ENCODE results near the gene PHACTR1.

Gene PHACTR1

GRCh38 chr6:12963567-12963966 is 247.0 kb downstream of the PHACTR1 start:
- TF ChIP-seq TEAD4 (IDR thresholded peaks at IDR 0.05): no peak
- TF ChIP-seq USF1 (IDR thresholded peaks at IDR 0.05): no peak
- TF ChIP-seq NFIC (IDR thresholded peaks at IDR 0.05): no peak
- TF ChIP-seq EP300 (IDR thresholded peaks at IDR 0.05; ENCODE audit: borderline replicate concordance): no peak

GRCh38 chr6:12967686-12968085 is 251.1 kb downstream of the PHACTR1 start:
- no peak for TF ChIP-seq TAF1 (IDR thresholded peaks at IDR 0.05; ENCODE audit: low read depth)

- TF ChIP-seq MAX (IDR thresholded peaks at IDR 0.05) (no peak), CREB1 (IDR thresholded peaks at IDR 0.05; ENCODE audit: low read depth) (no peak), REST (IDR thresholded peaks at IDR 0.05; ENCODE audit: low read depth) (no peak), TAF1 (IDR thresholded peaks at IDR 0.05; ENCODE audit: low read depth) (no peak), TCF12 (IDR thresholded peaks at IDR 0.05; ENCODE audit: low read depth) (no peak), USF1 (IDR thresholded peaks at IDR 0.05) (no peak), FOXM1 (IDR thresholded peaks at IDR 0.05; ENCODE audit: borderline replicate concordance, low read depth) (no peak), RAD21 (IDR thresholded peaks at IDR 0.05; ENCODE audit: low read depth) (no peak), YY1 (IDR thresholded peaks at IDR 0.05; ENCODE audit: low read depth) (no peak), ZBTB7A (IDR thresholded peaks at IDR 0.05; ENCODE audit: low read depth) (no peak), CEBPB (IDR thresholded peaks at IDR 0.05) (no peak), EP300 (IDR thresholded peaks at IDR 0.05; ENCODE audit: borderline replicate concordance) (no peak), NFIC (IDR thresholded peaks at IDR 0.05) (no peak), EGR1 (IDR thresholded peaks at IDR 0.05) (no peak), TEAD4 (IDR thresholded peaks at IDR 0.05) (no peak)
Observed at GRCh38 chr6:12968290-12968689, 251.7 kb downstream of the PHACTR1 start.

- TF ChIP-seq REST (IDR thresholded peaks at IDR 0.05; ENCODE audit: low read depth): no peak
- no peak for TF ChIP-seq MAX (IDR thresholded peaks at IDR 0.05)
Observed at GRCh38 chr6:12968839-12969558, 252.4 kb downstream of the PHACTR1 start.

- TF ChIP-seq CEBPB (IDR thresholded peaks at IDR 0.05) (no peak), REST (IDR thresholded peaks at IDR 0.05; ENCODE audit: low read depth) (no peak), NFIC (IDR thresholded peaks at IDR 0.05) (no peak), EP300 (IDR thresholded peaks at IDR 0.05; ENCODE audit: borderline replicate concordance) (no peak), YY1 (IDR thresholded peaks at IDR 0.05; ENCODE audit: low read depth) (no peak), EGR1 (IDR thresholded peaks at IDR 0.05) (no peak), TCF12 (IDR thresholded peaks at IDR 0.05; ENCODE audit: low read depth) (no peak), CREB1 (IDR thresholded peaks at IDR 0.05; ENCODE audit: low read depth) (no peak), MAX (IDR thresholded peaks at IDR 0.05) (no peak), ZBTB7A (IDR thresholded peaks at IDR 0.05; ENCODE audit: low read depth) (no peak), USF1 (IDR thresholded peaks at IDR 0.05) (no peak), FOXM1 (IDR thresholded peaks at IDR 0.05; ENCODE audit: borderline replicate concordance, low read depth) (no peak), RAD21 (IDR thresholded peaks at IDR 0.05; ENCODE audit: low read depth) (no peak), TEAD4 (IDR thresholded peaks at IDR 0.05) (no peak), TAF1 (IDR thresholded peaks at IDR 0.05; ENCODE audit: low read depth) (no peak)
Observed at GRCh38 chr6:12969966-12970365, 253.4 kb downstream of the PHACTR1 start.

Data from Ishikawa (cell line).